H9 (cell line): ENCODE measurements around the gene ARHGEF17. TPM values are rescaled to one million over a fixed set of nuclear protein-coding genes. Genes with fewer than 3 reads are reported as not detected.

Experiments used
- DNase-seq: peaks from one replicate; pipeline ENCODE4 v3.0.0-alpha.2; 2017
- H2AFZ ChIP-seq: one replicate; pipeline ENCODE4 v1.6.1; 2013; ENCODE audit warnings: mild to moderate bottlenecking, low read length, control low read depth, moderate library complexity
- H2AK5ac ChIP-seq: 2 replicates; pipeline ENCODE4 v1.6.1; 2013; ENCODE audit warnings: low read length, control low read depth, mixed read lengths; ENCODE audit not compliant: insufficient read length
- H2BK120ac ChIP-seq: one replicate; pipeline ENCODE4 v1.6.1; 2013; ENCODE audit warnings: low read depth, mild to moderate bottlenecking, low read length, control low read depth, inconsistent platforms; ENCODE audit not compliant: poor library complexity, severe bottlenecking
- H2BK12ac ChIP-seq: 2 replicates; pipeline ENCODE4 v1.6.1; 2013; ENCODE audit warnings: low read length, control low read depth, mixed read lengths, low read depth; ENCODE audit not compliant: insufficient read length
- H2BK15ac ChIP-seq: 2 replicates; pipeline ENCODE4 v1.6.1; 2013; ENCODE audit warnings: low read depth, low read length, control low read depth
- H2BK20ac ChIP-seq: one replicate; pipeline ENCODE4 v1.6.1; 2013; ENCODE audit warnings: low read depth, mild to moderate bottlenecking, low read length, control low read depth, inconsistent platforms; ENCODE audit not compliant: poor library complexity, severe bottlenecking
- H2BK5ac ChIP-seq: 2 replicates; pipeline ENCODE4 v1.6.1; 2013; ENCODE audit warnings: low read length, control low read depth, mixed read lengths; ENCODE audit not compliant: insufficient read length
- H3K14ac ChIP-seq: 2 replicates; pipeline ENCODE4 v1.6.1; 2013; ENCODE audit warnings: low read length, control low read depth; ENCODE audit not compliant: insufficient read depth
- H3K18ac ChIP-seq: 2 replicates; pipeline ENCODE4 v1.6.1; 2013; ENCODE audit warnings: low read depth, mild to moderate bottlenecking, mixed read lengths, low read length, control low read depth; ENCODE audit not compliant: insufficient read length
- H3K23ac ChIP-seq: 2 replicates; pipeline ENCODE4 v1.6.1; 2013; ENCODE audit warnings: low read length, control low read depth, mixed read lengths, low read depth; ENCODE audit not compliant: insufficient read length
- H3K23me2 ChIP-seq: 2 replicates; pipeline ENCODE4 v1.6.1; 2013; ENCODE audit warnings: low read depth, mild to moderate bottlenecking, mixed read lengths, low read length, control low read depth; ENCODE audit not compliant: insufficient read length, poor library complexity, severe bottlenecking
- H3K27ac ChIP-seq: 2 replicates; pipeline ENCODE4 v1.5.1; 2013; ENCODE audit warnings: low read length, control low read depth, mixed read lengths, low read depth; ENCODE audit not compliant: insufficient read length
- H3K27me3 ChIP-seq: 2 replicates; pipeline ENCODE4 v1.6.1; 2013; ENCODE audit warnings: low read length, control low read depth, inconsistent platforms; ENCODE audit not compliant: insufficient read depth
- H3K4ac ChIP-seq: 2 replicates; pipeline ENCODE4 v1.6.1; 2013; ENCODE audit warnings: low read depth, mild to moderate bottlenecking, control low read depth, inconsistent platforms, low read length, moderate library complexity
- H3K4me1 ChIP-seq: 2 replicates; pipeline ENCODE4 v1.6.1; 2013; ENCODE audit warnings: low read length, control low read depth, inconsistent platforms; ENCODE audit not compliant: insufficient read depth
- H3K4me2 ChIP-seq: 2 replicates; pipeline ENCODE4 v1.6.1; 2013; ENCODE audit warnings: low read length, control low read depth, mixed read lengths; ENCODE audit not compliant: insufficient read length, insufficient read depth
- H3K56ac ChIP-seq: 2 replicates; pipeline ENCODE4 v1.6.1; 2013; ENCODE audit warnings: low read depth, mild to moderate bottlenecking, mixed read lengths, low read length, control low read depth; ENCODE audit not compliant: insufficient read length
- H3K79me1 ChIP-seq: 2 replicates; pipeline ENCODE4 v1.6.1; 2013; ENCODE audit warnings: low read depth, mild to moderate bottlenecking, moderate library complexity, low read length, control low read depth, inconsistent platforms; ENCODE audit not compliant: insufficient read depth, poor library complexity, severe bottlenecking
- H3K79me2 ChIP-seq: 2 replicates; pipeline ENCODE4 v1.6.1; 2013; ENCODE audit warnings: low read length, control low read depth, inconsistent platforms; ENCODE audit not compliant: insufficient read depth
- H3K9ac ChIP-seq: 2 replicates; pipeline ENCODE4 v1.6.1; 2013; ENCODE audit warnings: low read length, control low read depth, mixed read lengths; ENCODE audit not compliant: insufficient read length; ENCODE audit errors: extremely low read depth
- H3K9me3 ChIP-seq: one replicate; pipeline ENCODE4 v1.6.1; 2013; ENCODE audit warnings: low read depth, low read length, inconsistent platforms; ENCODE audit not compliant: control insufficient read depth
- H3T11ph ChIP-seq: one replicate; pipeline ENCODE4 v1.6.1; 2013; ENCODE audit warnings: mild to moderate bottlenecking, low read length, control low read depth, inconsistent platforms
- H4K20me1 ChIP-seq: one replicate; pipeline ENCODE4 v1.6.1; 2013; ENCODE audit not compliant: control insufficient read depth, insufficient read length, insufficient read depth
- H4K5ac ChIP-seq: 2 replicates; pipeline ENCODE4 v1.6.1; 2013; ENCODE audit warnings: low read depth, mild to moderate bottlenecking, mixed read lengths, low read length, control low read depth; ENCODE audit not compliant: insufficient read length
- H4K8ac ChIP-seq: replicated peaks from 2 replicates; pipeline ENCODE4 v1.6.1; 2013; ENCODE audit warnings: low read length, control low read depth, mixed read lengths, low read depth; ENCODE audit not compliant: insufficient read length
- H4K91ac ChIP-seq: 2 replicates; pipeline ENCODE4 v1.6.1; 2013; ENCODE audit warnings: low read depth, mild to moderate bottlenecking, moderate library complexity, mixed read lengths, low read length, control low read depth; ENCODE audit not compliant: insufficient read length
- H3K27ac Mint-ChIP-seq, 3 experiments: 2 replicates in 2 of 3; 3 replicates in 1 of 3; pipeline ENCODE4 v1.8.0; 2020 to 2021; ENCODE audit warnings: mixed read lengths in 3 of 3, mild to moderate bottlenecking in 1 of 3, moderate library complexity in 1 of 3
- H3K27me3 Mint-ChIP-seq: 2 replicates; pipeline ENCODE4 v1.8.0; 2021; ENCODE audit warnings: low read depth, mild to moderate bottlenecking, moderate library complexity, mixed read lengths
- H3K36me3 Mint-ChIP-seq, 3 experiments: 2 replicates in 2 of 3; 3 replicates in 1 of 3; pipeline ENCODE4 v1.8.0; 2020 to 2021; ENCODE audit warnings: low read depth in 3 of 3, mixed read lengths in 3 of 3; ENCODE audit not compliant: insufficient read depth in 1 of 3
- H3K4me1 Mint-ChIP-seq, 2 experiments: 2 replicates each; pipeline ENCODE4 v1.8.0; 2020; ENCODE audit warnings: mixed read lengths in 2 of 2
- H3K4me3 Mint-ChIP-seq, 2 experiments: 2 replicates in 1 of 2; 3 replicates in 1 of 2; pipeline ENCODE4 v1.8.0; 2020 to 2021; ENCODE audit warnings: mild to moderate bottlenecking in 2 of 2, mixed read lengths in 2 of 2, moderate library complexity in 1 of 2
- H3K9me3 Mint-ChIP-seq, 2 experiments: 2 replicates in 1 of 2; 3 replicates in 1 of 2; pipeline ENCODE4 v1.8.0; 2020; ENCODE audit warnings: mild to moderate bottlenecking in 2 of 2, mixed read lengths in 2 of 2, moderate library complexity in 1 of 2
- WGBS: extraction: QIAGEN DNeasy Blood & Tissue Kit; methylation state at CpG from one replicate; pipeline ENCODE4 v1.1.7; 2013; ENCODE audit warnings: missing lambda C conversion rate, low lambda C conversion rate, mixed read lengths; ENCODE audit not compliant: insufficient read length; ENCODE audit errors: extremely low coverage; 5-methylcytosine and 5-hydroxymethylcytosine counted together
- total RNA-seq: library from RNA; stranded (reverse); gene quantifications from 2 replicates; pipeline ENCODE4 v1.2.1, GENCODE V29; 2021
- TF ChIP-seq, protein P1 (sequence below): fragments of 200-600 bp; sonication (generic); conservative IDR thresholded peaks from 3 replicates; pipeline ENCODE4 v1.8.0; 2021; ENCODE audit warnings: antibody characterized with exemption, mild to moderate bottlenecking

Gene ARHGEF17
- total RNA-seq, 1 experiment from 2014 or later = 7.4 TPM

DNA sequence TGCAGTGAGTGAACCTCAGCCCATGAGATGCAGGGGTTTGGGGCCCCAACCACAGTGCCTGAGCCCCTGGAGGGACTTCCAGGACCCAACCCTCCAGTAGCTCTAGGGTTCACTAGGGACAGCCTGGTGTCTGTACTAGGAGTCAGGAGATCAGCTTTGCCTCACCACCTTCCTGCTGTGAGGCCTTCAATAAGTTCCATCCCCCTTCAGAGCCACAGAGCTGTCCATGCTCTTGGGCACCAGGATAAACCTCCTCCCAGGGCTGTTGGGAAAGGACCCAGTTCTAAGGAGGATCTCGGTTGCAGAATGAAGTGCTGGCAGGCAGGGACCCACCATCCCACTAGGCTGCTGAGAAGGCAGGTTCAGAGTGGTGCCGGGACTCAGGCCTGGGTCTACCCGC, 9.7 kb downstream of the ARHGEF17 start:
- no peak overlapping the region for H3K9ac ChIP-seq

More for the DNA sequence above, 9.7 kb downstream of the ARHGEF17 start:
- Histone ChIP-seq H3K56ac (no peak overlapping the region), H3K4me2 (no peak overlapping the region), H2BK5ac (no peak overlapping the region), H2BK12ac (no peak overlapping the region), H4K20me1 (no peaks in the 10 kb centered on the region), H3K27me3 (no peaks in the 10 kb centered on the region), H4K5ac (no peak overlapping the region), H2BK120ac (no peak overlapping the region), H2AK5ac (no peak overlapping the region), H3K18ac (no peak overlapping the region), H3K27ac (no peak overlapping the region), H4K91ac (no peak overlapping the region), H2AFZ (no peak overlapping the region), H3K9me3 (no peaks in the 10 kb centered on the region), H3K23ac (no peak overlapping the region), H3K79me1 (no peaks in the 10 kb centered on the region), H4K8ac (no peak overlapping the region), H3K4ac (no peak overlapping the region), H2BK15ac (no peak overlapping the region), H2BK20ac (no peak overlapping the region), H3K4me1 (0 out of 2 replicates have a peak, but pooled peaks cover 2% of the 10 kb centered on the region), H3K14ac (no peak overlapping the region), H3K23me2 (no peaks in the 10 kb centered on the region), H3K79me2 (no peaks in the 10 kb centered on the region), H3T11ph (no peak overlapping the region)
- Mint-ChIP-seq H3K27ac (no peak overlapping the region), H3K27me3 (peaks cover 17% of the 10 kb centered on the region), H3K36me3 (peaks cover 0 to 11% (median 2%) of the 10 kb centered on the region in 3 experiments; a peak in 3 of 7 replicates), H3K4me3 (no peak overlapping the region), H3K9me3 (no peaks in the 10 kb centered on the region), H3K4me1 (peaks cover 26 to 47% of the 10 kb centered on the region in 2 experiments)
- no peak for DNase-seq
- TF ChIP-seq, protein P1, sequence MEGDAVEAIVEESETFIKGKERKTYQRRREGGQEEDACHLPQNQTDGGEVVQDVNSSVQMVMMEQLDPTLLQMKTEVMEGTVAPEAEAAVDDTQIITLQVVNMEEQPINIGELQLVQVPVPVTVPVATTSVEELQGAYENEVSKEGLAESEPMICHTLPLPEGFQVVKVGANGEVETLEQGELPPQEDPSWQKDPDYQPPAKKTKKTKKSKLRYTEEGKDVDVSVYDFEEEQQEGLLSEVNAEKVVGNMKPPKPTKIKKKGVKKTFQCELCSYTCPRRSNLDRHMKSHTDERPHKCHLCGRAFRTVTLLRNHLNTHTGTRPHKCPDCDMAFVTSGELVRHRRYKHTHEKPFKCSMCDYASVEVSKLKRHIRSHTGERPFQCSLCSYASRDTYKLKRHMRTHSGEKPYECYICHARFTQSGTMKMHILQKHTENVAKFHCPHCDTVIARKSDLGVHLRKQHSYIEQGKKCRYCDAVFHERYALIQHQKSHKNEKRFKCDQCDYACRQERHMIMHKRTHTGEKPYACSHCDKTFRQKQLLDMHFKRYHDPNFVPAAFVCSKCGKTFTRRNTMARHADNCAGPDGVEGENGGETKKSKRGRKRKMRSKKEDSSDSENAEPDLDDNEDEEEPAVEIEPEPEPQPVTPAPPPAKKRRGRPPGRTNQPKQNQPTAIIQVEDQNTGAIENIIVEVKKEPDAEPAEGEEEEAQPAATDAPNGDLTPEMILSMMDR = no peak
- no CpG with 5 or more reads among the region's 3 CpGs for WGBS
